A549 (cell line): ENCODE results near the gene FOXP1. TPM values are rescaled to one million over a fixed set of nuclear protein-coding genes. Genes with fewer than 3 reads are reported as not detected.

Experiments used
- ATAC-seq, 2 experiments: fragments of 200-7000 bp in 1 of 2; fragments of >200 bp in 1 of 2; cut with Nextera tagmentation in 1 of 2; cut with Tn5 transposase in 1 of 2; 3 replicates each; pipeline versions ENCODE4 v1.8.0 to v1.9.1; 2018 to 2020; ENCODE audit warnings: mild to moderate bottlenecking in 1 of 2, moderate library complexity in 1 of 2
- CTCF ChIA-PET: fragments of 300-600 bp; sonication (Branson Sonifier 250); formaldehyde crosslinking; extraction: SDS; loops from one replicate; lab custom pipeline; 2021; ENCODE audit warnings: antibody characterized with exemption, inconsistent platforms; lab: Yijun Ruan, JAX
- POLR2A ChIA-PET: fragments of 350-600 bp; formaldehyde crosslinking; extraction: SDS; loops from one replicate; lab custom pipeline; 2021; ENCODE audit warnings: antibody characterized with exemption, inconsistent platforms; lab: Yijun Ruan, JAX
- DNase-seq, 2 experiments: peaks; one replicate each; pipeline versions ENCODE4 v3.0.0 to v3.0.0-alpha.2; 2011 to 2016; ENCODE audit warnings: low read depth in 1 of 2, low spot score in 1 of 2
- FAIRE-seq: peaks from 2 replicates; lab custom pipeline; 2011; peaks lifted over from hg19 to GRCh38; lab: Jason Lieb, UNC
- H3K27ac ChIP-seq, 2 experiments: fragments of >200 bp; sonication (Bioruptor Twin); formaldehyde crosslinking; 3 replicates each; pipeline ENCODE4 v1.5.1; 2016 to 2017
- H3K4me1 ChIP-seq: fragments of >200 bp; sonication (Bioruptor Twin); formaldehyde crosslinking; 3 replicates; pipeline ENCODE4 v1.6.1; 2016
- H3K4me2 ChIP-seq: fragments of >200 bp; sonication (Bioruptor Twin); formaldehyde crosslinking; 3 replicates; pipeline ENCODE4 v1.6.1; 2016
- H3K4me3 ChIP-seq: fragments of >200 bp; sonication (Bioruptor Twin); formaldehyde crosslinking; 3 replicates; pipeline ENCODE4 v1.5.1; 2016
- H3K9me3 ChIP-seq: fragments of >200 bp; sonication (Bioruptor Twin); formaldehyde crosslinking; 3 replicates; pipeline ENCODE4 v1.6.1; 2016
- BCL3 ChIP-seq: fragments of >200 bp; sonication (Bioruptor Twin); formaldehyde crosslinking; IDR thresholded peaks from 3 replicates; pipeline ENCODE4 v1.6.1; 2016
- CBX8 ChIP-seq: fragments of 200-600 bp; sonication (generic); IDR thresholded peaks from 2 replicates; pipeline ENCODE4 v1.6.1; 2016
- CEBPB ChIP-seq, 2 experiments: fragments of >200 bp in 1 of 2; sonication (Bioruptor Twin) in 1 of 2; formaldehyde crosslinking in 1 of 2; IDR thresholded peaks; 2 replicates each; pipeline ENCODE4 v1.6.1; 2012 to 2016
- CHD2 ChIP-seq: fragments of 150-350 bp; IDR thresholded peaks from 2 replicates; pipeline ENCODE4 v1.6.1; 2014; ENCODE audit warnings: low read length; ENCODE audit not compliant: partially characterized antibody
- EHF ChIP-seq: fragments of 250-450 bp; sonication (Bioruptor Pico); IDR thresholded peaks from 2 replicates; pipeline ENCODE4 v1.5.0; 2020; ENCODE audit warnings: mild to moderate bottlenecking
- EHMT2 ChIP-seq: fragments of 200-600 bp; sonication (generic); IDR thresholded peaks from 2 replicates; pipeline ENCODE4 v1.6.1; 2016; ENCODE audit warnings: antibody characterized with exemption, low read depth, mild to moderate bottlenecking, moderate library complexity
- EP300 ChIP-seq, 2 experiments: fragments of >200 bp; sonication (Bioruptor Twin); formaldehyde crosslinking; IDR thresholded peaks; 2 replicates in 1 of 2; 3 replicates in 1 of 2; pipeline ENCODE4 v1.6.1; 2016 to 2017
- FOSB ChIP-seq: fragments of 250-450 bp; sonication (Bioruptor Pico); IDR thresholded peaks from 2 replicates; pipeline ENCODE4 v1.5.0; 2020; ENCODE audit warnings: mild to moderate bottlenecking, moderate library complexity
- HEYL ChIP-seq: fragments of 250-450 bp; sonication (Bioruptor Pico); IDR thresholded peaks from 2 replicates; pipeline ENCODE4 v1.8.0; 2021; ENCODE audit warnings: mild to moderate bottlenecking, moderate library complexity
- HOXB13 ChIP-seq: fragments of 250-450 bp; sonication (Bioruptor Pico); IDR thresholded peaks from 2 replicates; pipeline ENCODE4 v1.5.0; 2020; ENCODE audit warnings: low read depth, mild to moderate bottlenecking, moderate library complexity
- JUNB ChIP-seq: fragments of >200 bp; sonication (Bioruptor Twin); formaldehyde crosslinking; IDR thresholded peaks from 2 replicates; pipeline ENCODE4 v1.6.1; 2016
- KDM1A ChIP-seq: fragments of 200-600 bp; sonication (generic); IDR thresholded peaks from 2 replicates; pipeline ENCODE4 v1.6.1; 2016; ENCODE audit warnings: low read depth, mild to moderate bottlenecking
- MAFK ChIP-seq: fragments of 450-650 bp; IDR thresholded peaks from 2 replicates; pipeline ENCODE4 v1.6.1; 2014; ENCODE audit not compliant: partially characterized antibody
- MAX ChIP-seq: IDR thresholded peaks from 2 replicates; pipeline ENCODE4 v1.6.1; 2012
- RARB ChIP-seq: fragments of 250-450 bp; sonication (Bioruptor Pico); IDR thresholded peaks from 2 replicates; pipeline ENCODE4 v1.8.0; 2021; ENCODE audit warnings: mild to moderate bottlenecking, moderate library complexity
- REST ChIP-seq: fragments of 200-600 bp; sonication (generic); IDR thresholded peaks from 2 replicates; pipeline ENCODE4 v1.6.1; 2016; ENCODE audit warnings: antibody characterized with exemption, mild to moderate bottlenecking, moderate library complexity
- RFX5 ChIP-seq: fragments of 450-650 bp; IDR thresholded peaks from 2 replicates; pipeline ENCODE4 v1.7.1; 2014; ENCODE audit warnings: antibody characterized with exemption, mild to moderate bottlenecking, moderate library complexity
- SREBF2 ChIP-seq: fragments of 450-650 bp; IDR thresholded peaks from 2 replicates; pipeline ENCODE4 v1.6.1; 2014; ENCODE audit warnings: mild to moderate bottlenecking, moderate library complexity
- TP53 ChIP-seq: fragments of 250-450 bp; sonication (Bioruptor Pico); IDR thresholded peaks from 2 replicates; pipeline ENCODE4 v1.5.0; 2021; ENCODE audit warnings: mild to moderate bottlenecking, moderate library complexity
- WGBS: methylation state at CpG from one replicate; pipeline ENCODE4 v1.1.6; 2017; ENCODE audit errors: missing lambda C conversion rate; 5-methylcytosine and 5-hydroxymethylcytosine counted together
- polyA plus RNA-seq, 4 experiments: library from polyadenylated mRNA; depleted of rRNA in 3 of 4; stranded (reverse); fragments of >200 nt; fragmentation: RNase III in 1 of 4; extraction: RNeasy Plus Mini Kit Qiagen cat#74134 plus additional on column Dnase treatment in 1 of 4; gene quantifications; 2 replicates in 3 of 4; 3 replicates in 1 of 4; pipeline ENCODE4 v1.2.3, GENCODE V29; 2011 to 2017

The FOXP1 gene
- polyA plus RNA-seq, 2 of the 4 experiments (the other 2 are of a cell fraction), result 12.8 to 13.9 TPM

- Histone ChIP-seq H3K4me3 (no peak overlapping the region), H3K4me1 (0 out of 3 replicates have a peak, but pooled peaks cover 3% of the 10 kb centered on the region), H3K27ac (0 out of 6 replicates have a peak overlapping the region, but pooled peaks of 1 of the 2 experiments have one; percentile 27)
- POLR2A ChIA-PET, result no interaction called here
- whole genome bisulfite sequencing, result 76% methylated on average over 3 of the region's 4 CpGs
- ATAC-seq, result no peak
- TF ChIP-seq REST (no peak), MAFK (peak; percentile 22), JUNB (no peak)
- TF ChIP-seq, all 56 proteins: peak for 1
- CTCF ChIA-PET, result interaction anchor here (1.2 kb wide), 1 partner anchor 9 kb away, joined by 5 read pairs; no protein-coding TSS in a partner anchor
- Histone ChIP-seq H3K9me3 (no peaks in the 10 kb centered on the region), H3K4me2 (no peak overlapping the region)
- FAIRE-seq, result no peak
- DNase-seq, result no peak
Observed at GRCh38 chr3:71559578-71560162, 23.9 kb downstream of the FOXP1 start.

GRCh38 chr3:71559021-71559420 lies 24.5 kb downstream of the FOXP1 start:
- no peak for ATAC-seq
- Histone ChIP-seq H3K4me3 (no peak overlapping the region), H3K4me1 (0 out of 3 replicates have a peak, but pooled peaks cover 6% of the 10 kb centered on the region), H3K27ac (no peak overlapping the region), H3K9me3 (no peaks in the 10 kb centered on the region), H3K4me2 (no peak overlapping the region)
- POLR2A ChIA-PET, result no interaction called here
- DNase-seq, result no peak
- CTCF ChIA-PET, result interaction anchor here (1.1 to 1.2 kb wide), 2 partner anchors 9 to 28 kb away, joined by 3 to 5 read pairs; no protein-coding TSS in a partner anchor
- FAIRE-seq, result no peak
- WGBS, result 91% methylated on average over 3 of the region's 3 CpGs
- TF ChIP-seq RFX5 (no peak), HOXB13 (CRISPR knock-in tag) (no peak), RARB (CRISPR knock-in tag) (no peak), BCL3 (no peak), EHF (no peak), REST (no peak), CEBPB (IDR thresholded peaks at IDR 0.05) (no peak), TP53 (CRISPR knock-in tag) (no peak), EP300 (IDR thresholded peaks at IDR 0.05) (no peak), EHMT2 (no peak), CBX8 (no peak), HEYL (no peak), KDM1A (no peak), SREBF2 (no peak), CHD2 (no peak), MAX (no peak), FOSB (CRISPR knock-in tag) (no peak), MAFK (no peak)
